ENCODE results near the gene TRIOBP. TPM values are rescaled to one million over a fixed set of nuclear protein-coding genes. Genes with fewer than 3 reads are reported as not detected.

The TRIOBP gene
- total RNA-seq, 1 donor from 2014 or later: 103 TPM

GRCh38 chr22:37672206-37672919, 24.5 kb upstream of the TRIOBP start:
- Mint-ChIP-seq H3K4me1 (ENCODE audit: unreplicated experiment) (peaks cover 33% of the 10 kb centered on the region), H3K27me3 (ENCODE audit: unreplicated experiment) (no peaks in the 10 kb centered on the region), H3K4me3 (ENCODE audit: unreplicated experiment) (no peak overlapping the region), H3K36me3 (ENCODE audit: unreplicated experiment) (peaks cover 1% of the 10 kb centered on the region), H3K9me3 (ENCODE audit: unreplicated experiment) (no peaks in the 10 kb centered on the region), H3K27ac (ENCODE audit: unreplicated experiment) (no peak overlapping the region)
- TF ChIP-seq, protein P1, sequence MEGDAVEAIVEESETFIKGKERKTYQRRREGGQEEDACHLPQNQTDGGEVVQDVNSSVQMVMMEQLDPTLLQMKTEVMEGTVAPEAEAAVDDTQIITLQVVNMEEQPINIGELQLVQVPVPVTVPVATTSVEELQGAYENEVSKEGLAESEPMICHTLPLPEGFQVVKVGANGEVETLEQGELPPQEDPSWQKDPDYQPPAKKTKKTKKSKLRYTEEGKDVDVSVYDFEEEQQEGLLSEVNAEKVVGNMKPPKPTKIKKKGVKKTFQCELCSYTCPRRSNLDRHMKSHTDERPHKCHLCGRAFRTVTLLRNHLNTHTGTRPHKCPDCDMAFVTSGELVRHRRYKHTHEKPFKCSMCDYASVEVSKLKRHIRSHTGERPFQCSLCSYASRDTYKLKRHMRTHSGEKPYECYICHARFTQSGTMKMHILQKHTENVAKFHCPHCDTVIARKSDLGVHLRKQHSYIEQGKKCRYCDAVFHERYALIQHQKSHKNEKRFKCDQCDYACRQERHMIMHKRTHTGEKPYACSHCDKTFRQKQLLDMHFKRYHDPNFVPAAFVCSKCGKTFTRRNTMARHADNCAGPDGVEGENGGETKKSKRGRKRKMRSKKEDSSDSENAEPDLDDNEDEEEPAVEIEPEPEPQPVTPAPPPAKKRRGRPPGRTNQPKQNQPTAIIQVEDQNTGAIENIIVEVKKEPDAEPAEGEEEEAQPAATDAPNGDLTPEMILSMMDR (IDR thresholded peaks at IDR 0.05): no peak
- no peak for DNase-seq (ENCODE audit: extremely low spot score, unreplicated experiment)

DNA sequence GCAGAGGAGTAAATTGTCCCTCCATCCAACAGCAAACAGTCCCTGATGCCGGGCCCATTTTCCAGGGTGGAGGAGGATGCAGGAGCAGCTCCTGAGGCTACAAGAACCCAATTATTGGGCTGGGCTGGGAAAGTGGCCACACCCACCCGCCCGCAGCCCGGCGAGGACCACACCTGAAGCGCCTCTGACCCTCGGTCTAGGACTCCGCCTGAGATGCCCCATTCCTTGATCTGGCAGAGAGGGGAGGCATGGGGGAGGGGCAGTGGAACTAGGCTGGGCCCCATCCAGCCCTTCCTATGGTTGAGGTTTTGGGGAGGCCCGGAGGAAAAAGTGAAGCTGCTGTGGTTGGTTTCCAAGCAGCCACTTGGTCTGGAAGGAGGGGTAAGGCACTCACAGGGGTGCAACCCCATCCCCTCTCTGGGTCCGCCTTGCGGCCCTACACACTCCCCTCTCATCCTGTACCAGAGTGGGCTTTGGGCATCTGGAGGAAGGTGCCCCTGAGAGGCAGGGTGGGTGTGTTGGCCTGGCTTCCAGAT, 23.9 kb upstream of the TRIOBP start:
- Mint-ChIP-seq H3K27me3 (ENCODE audit: unreplicated experiment) (no peaks in the 10 kb centered on the region), H3K27ac (ENCODE audit: unreplicated experiment) (no peak overlapping the region), H3K36me3 (ENCODE audit: unreplicated experiment) (peaks cover 4% of the 10 kb centered on the region), H3K4me3 (ENCODE audit: unreplicated experiment) (no peak overlapping the region), H3K9me3 (ENCODE audit: unreplicated experiment) (no peaks in the 10 kb centered on the region), H3K4me1 (ENCODE audit: unreplicated experiment) (peaks cover 34% of the 10 kb centered on the region)
- no peak for DNase-seq (ENCODE audit: extremely low spot score, unreplicated experiment)
- TF ChIP-seq, protein P1 (IDR thresholded peaks at IDR 0.05): no peak

GRCh38 chr22:37674248-37674647, 22.6 kb upstream of the TRIOBP start:
- Mint-ChIP-seq H3K4me3 (ENCODE audit: unreplicated experiment) (no peak overlapping the region), H3K27me3 (ENCODE audit: unreplicated experiment) (no peaks in the 10 kb centered on the region), H3K4me1 (ENCODE audit: unreplicated experiment) (peaks cover 35% of the 10 kb centered on the region), H3K27ac (ENCODE audit: unreplicated experiment) (peak overlapping the region; percentile 91), H3K9me3 (ENCODE audit: unreplicated experiment) (no peaks in the 10 kb centered on the region), H3K36me3 (ENCODE audit: unreplicated experiment) (peaks cover 5% of the 10 kb centered on the region)
- no peak for DNase-seq (ENCODE audit: extremely low spot score, unreplicated experiment)
- TF ChIP-seq, protein P1 (IDR thresholded peaks at IDR 0.05): no peak

- peak within 1 kb of the TSS; percentile 81 for H3K4me3 Mint-ChIP-seq (ENCODE audit: unreplicated experiment)
- peaks cover 39% of the 10 kb centered on the region for H3K4me1 Mint-ChIP-seq (ENCODE audit: unreplicated experiment)
- H3K27ac Mint-ChIP-seq (ENCODE audit: unreplicated experiment): peak within 1 kb of the TSS; percentile 91
- no peaks in the 10 kb centered on the region for H3K9me3 Mint-ChIP-seq (ENCODE audit: unreplicated experiment)
- TF ChIP-seq, protein P1 (IDR thresholded peaks at IDR 0.05): no peak
- peak; percentile 96 for DNase-seq (ENCODE audit: extremely low spot score, unreplicated experiment)
- peaks cover 10% of the 10 kb centered on the region for H3K36me3 Mint-ChIP-seq (ENCODE audit: unreplicated experiment)
- H3K27me3 Mint-ChIP-seq (ENCODE audit: unreplicated experiment): no peaks in the 10 kb centered on the region
Measured at GRCh38 chr22:37674951-37675929, 21.6 kb upstream of the TRIOBP start, which contains the start of gene LGALS1. TSS of gene LGALS1 (plus strand) at chr22:37675636. CDS start at chr22:37675703, 67 bp downstream.
